ENCODE data around the gene PPP3CA. TPM values are rescaled to one million over a fixed set of nuclear protein-coding genes. Genes with fewer than 3 reads are reported as not detected.

PPP3CA gene
- total RNA-seq, 2 donors from 2014 or later = 71.3 to 142 TPM

DNA sequence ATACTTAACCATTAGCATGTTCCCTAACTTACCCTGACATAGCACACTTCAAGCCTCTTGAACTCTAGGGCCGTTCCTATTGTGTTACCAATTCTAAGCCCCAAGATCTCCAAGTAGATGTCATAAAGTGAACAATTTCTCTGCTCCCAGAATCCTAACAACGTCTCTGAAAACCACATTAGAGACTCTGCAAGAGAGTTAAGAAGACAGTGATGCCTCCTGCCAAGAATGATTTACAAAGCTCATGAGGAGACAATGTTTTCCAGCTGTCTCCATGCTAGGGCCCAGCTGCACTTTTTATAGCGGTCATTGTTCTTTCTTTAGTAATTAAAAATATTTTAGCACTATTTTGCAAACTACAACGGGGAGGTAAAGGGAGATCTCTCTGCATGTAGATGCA lies 358.4 kb downstream of the PPP3CA start:
- Histone ChIP-seq H3K9me3 (no peaks in the 10 kb centered on the region), H3K27me3 (replicated peaks; ENCODE audit: insufficient read depth) (no peaks in the 10 kb centered on the region), H3K36me3 (no peaks in the 10 kb centered on the region), H3K27ac (no peak overlapping the region), H3K4me3 (no peak overlapping the region), H3K4me1 (replicated peaks) (no peaks in the 10 kb centered on the region)
- no peak for TF ChIP-seq POLR2AphosphoS5 (IDR thresholded peaks at IDR 0.05)
- no peak for TF ChIP-seq POLR2A (IDR thresholded peaks at IDR 0.05)
- TF ChIP-seq, protein P1, sequence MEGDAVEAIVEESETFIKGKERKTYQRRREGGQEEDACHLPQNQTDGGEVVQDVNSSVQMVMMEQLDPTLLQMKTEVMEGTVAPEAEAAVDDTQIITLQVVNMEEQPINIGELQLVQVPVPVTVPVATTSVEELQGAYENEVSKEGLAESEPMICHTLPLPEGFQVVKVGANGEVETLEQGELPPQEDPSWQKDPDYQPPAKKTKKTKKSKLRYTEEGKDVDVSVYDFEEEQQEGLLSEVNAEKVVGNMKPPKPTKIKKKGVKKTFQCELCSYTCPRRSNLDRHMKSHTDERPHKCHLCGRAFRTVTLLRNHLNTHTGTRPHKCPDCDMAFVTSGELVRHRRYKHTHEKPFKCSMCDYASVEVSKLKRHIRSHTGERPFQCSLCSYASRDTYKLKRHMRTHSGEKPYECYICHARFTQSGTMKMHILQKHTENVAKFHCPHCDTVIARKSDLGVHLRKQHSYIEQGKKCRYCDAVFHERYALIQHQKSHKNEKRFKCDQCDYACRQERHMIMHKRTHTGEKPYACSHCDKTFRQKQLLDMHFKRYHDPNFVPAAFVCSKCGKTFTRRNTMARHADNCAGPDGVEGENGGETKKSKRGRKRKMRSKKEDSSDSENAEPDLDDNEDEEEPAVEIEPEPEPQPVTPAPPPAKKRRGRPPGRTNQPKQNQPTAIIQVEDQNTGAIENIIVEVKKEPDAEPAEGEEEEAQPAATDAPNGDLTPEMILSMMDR (IDR thresholded peaks at IDR 0.05) = no peak
- intact Hi-C loops (cut with DNase I) = no loop called here
- WGBS = 65% methylated on average over 4 of the region's 4 CpGs
- no peak for DNase-seq (ENCODE audit: low spot score)

DNA sequence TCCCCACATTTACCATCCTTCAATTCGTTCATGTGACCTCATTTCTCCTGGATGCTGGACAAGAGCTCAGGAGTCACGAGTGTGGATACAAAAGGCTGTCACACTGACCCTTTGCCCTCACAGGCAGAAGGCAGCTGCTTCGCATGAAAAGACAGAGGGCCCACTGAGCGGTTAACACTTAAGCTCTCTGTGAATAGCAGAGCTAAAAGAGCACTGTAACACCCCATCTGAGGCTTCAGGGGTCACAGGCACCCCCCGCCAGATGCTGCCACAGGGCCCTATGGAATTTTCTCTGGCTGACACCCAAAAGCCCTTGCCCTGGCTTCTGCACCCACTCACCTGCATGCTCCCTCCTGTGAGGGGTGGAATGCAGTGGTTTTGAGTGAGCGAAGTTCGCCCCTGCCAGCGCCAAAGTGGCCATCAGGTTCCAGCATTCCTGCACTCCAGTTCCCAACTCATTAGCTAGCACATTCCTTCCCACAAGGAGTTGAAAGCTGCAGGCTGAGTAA lies 360.9 kb downstream of the PPP3CA start:
- TF ChIP-seq POLR2AphosphoS5 (IDR thresholded peaks at IDR 0.05) (no peak), POLR2A (IDR thresholded peaks at IDR 0.05) (no peak)
- TF ChIP-seq, protein P1 (IDR thresholded peaks at IDR 0.05) = no peak
- Histone ChIP-seq H3K27me3 (replicated peaks; ENCODE audit: insufficient read depth) (no peaks in the 10 kb centered on the region), H3K27ac (no peak overlapping the region), H3K9me3 (no peaks in the 10 kb centered on the region), H3K4me1 (replicated peaks) (no peaks in the 10 kb centered on the region), H3K4me3 (no peak overlapping the region), H3K36me3 (no peaks in the 10 kb centered on the region)
- intact Hi-C loops (cut with DNase I) = no loop called here
- DNase-seq (ENCODE audit: low spot score) = no peak
- 88% methylated on average over 8 of the region's 8 CpGs for WGBS

DNA sequence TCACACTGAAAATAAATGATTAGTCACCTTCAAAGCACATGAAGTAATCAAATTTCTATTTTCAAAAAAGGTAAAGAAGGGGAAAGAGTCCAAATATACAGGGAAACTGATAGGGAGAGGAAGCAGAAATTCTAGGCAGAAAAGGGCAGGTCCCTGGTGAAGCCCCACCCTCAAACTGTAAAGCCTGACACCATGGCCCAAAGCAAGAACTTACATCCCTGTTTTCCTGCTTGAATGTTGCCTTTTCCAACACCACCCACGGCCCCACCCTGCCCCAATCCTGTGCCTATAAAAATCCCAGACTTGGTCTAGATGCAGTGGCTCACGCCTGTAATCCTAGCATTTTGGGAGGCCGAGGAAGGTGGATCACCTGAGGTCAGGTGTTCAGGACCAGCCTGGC lies 361.8 kb downstream of the PPP3CA start:
- 91% methylated on average over 3 of the region's 3 CpGs for WGBS

DNA sequence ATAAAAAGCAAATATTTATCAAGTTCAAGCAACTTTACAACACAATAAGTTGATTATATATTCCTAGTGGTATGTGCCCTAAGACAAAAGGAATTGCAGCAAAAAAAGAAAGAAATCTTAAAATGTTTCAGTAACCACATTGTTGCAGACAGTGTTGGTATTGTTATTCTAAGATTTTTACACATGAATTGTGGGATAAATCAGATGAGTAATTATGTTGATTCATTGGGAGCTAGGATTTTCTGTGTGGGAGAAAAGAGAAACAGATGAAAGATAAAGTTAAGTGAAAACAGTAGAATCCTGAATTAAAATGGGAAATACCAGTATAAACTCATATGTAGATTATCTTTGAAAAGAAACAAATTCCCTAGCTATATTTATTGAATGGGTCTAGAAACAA lies 362.4 kb downstream of the PPP3CA start:
- Histone ChIP-seq H3K4me3 (no peak overlapping the region), H3K27ac (no peak overlapping the region), H3K4me1 (replicated peaks) (no peaks in the 10 kb centered on the region), H3K36me3 (no peaks in the 10 kb centered on the region), H3K27me3 (replicated peaks; ENCODE audit: insufficient read depth) (no peaks in the 10 kb centered on the region), H3K9me3 (no peaks in the 10 kb centered on the region)
- intact Hi-C loops (cut with DNase I) = no loop called here
- no peak for DNase-seq (ENCODE audit: low spot score)
- TF ChIP-seq POLR2A (IDR thresholded peaks at IDR 0.05) (no peak), POLR2AphosphoS5 (IDR thresholded peaks at IDR 0.05) (no peak)
- TF ChIP-seq, protein P1 (IDR thresholded peaks at IDR 0.05) = no peak

More for the DNA sequence above, 361.8 kb downstream of the PPP3CA start:
- TF ChIP-seq, protein P1 (IDR thresholded peaks at IDR 0.05) = no peak
- TF ChIP-seq POLR2A (IDR thresholded peaks at IDR 0.05) (no peak), POLR2AphosphoS5 (IDR thresholded peaks at IDR 0.05) (no peak)
- no peaks in the 10 kb centered on the region for H3K36me3 ChIP-seq
- intact Hi-C loops (cut with DNase I) = no loop called here
- H3K27ac ChIP-seq = no peak overlapping the region
- no peaks in the 10 kb centered on the region for H3K4me1 ChIP-seq (replicated peaks)
- H3K9me3 ChIP-seq = no peaks in the 10 kb centered on the region
- H3K27me3 ChIP-seq (replicated peaks; ENCODE audit: insufficient read depth) = no peaks in the 10 kb centered on the region
- H3K4me3 ChIP-seq = no peak overlapping the region
- no peak for DNase-seq (ENCODE audit: low spot score)

DNA sequence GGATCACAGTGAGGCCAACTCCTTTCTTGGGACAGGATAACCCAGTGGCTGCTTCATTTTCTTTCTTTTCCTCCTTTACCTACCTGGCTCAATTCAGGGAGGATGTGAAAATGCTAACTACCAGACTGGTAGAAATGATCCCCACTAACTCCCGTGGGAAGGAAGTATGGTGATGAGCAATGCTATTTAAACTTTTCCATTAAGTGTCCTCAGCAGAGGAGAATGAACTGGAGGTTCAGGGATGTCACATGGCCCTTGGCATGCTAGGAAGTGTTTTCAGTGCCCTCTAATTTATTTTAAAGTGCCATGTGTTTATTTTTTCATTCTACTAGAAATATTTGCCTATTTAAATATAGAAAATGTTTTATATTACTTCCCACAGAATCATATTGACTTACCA lies 363.9 kb downstream of the PPP3CA start:
- Histone ChIP-seq H3K36me3 (no peaks in the 10 kb centered on the region), H3K4me3 (no peak overlapping the region), H3K9me3 (no peaks in the 10 kb centered on the region), H3K27me3 (replicated peaks; ENCODE audit: insufficient read depth) (no peaks in the 10 kb centered on the region), H3K27ac (no peak overlapping the region), H3K4me1 (replicated peaks) (no peaks in the 10 kb centered on the region)
- TF ChIP-seq, protein P1 (IDR thresholded peaks at IDR 0.05) = no peak
- no peak for DNase-seq (ENCODE audit: low spot score)
- WGBS = 55% methylated on average over 1 of the region's 1 CpG
- intact Hi-C loops (cut with DNase I) = no loop called here
